HFFc6 (cell line): ENCODE results near the gene ZNF614. TPM values are rescaled to one million over a fixed set of nuclear protein-coding genes. Genes with fewer than 3 reads are reported as not detected.
"Not testable (repeated sequence)": the region's sequence is repeated elsewhere in the genome, so short reads cannot be mapped to it uniquely, and the experiment has no call there.

Experiments used
- DNase-seq: peaks from one replicate; pipeline ENCODE4 v3.0.0-alpha.2; 2018
- H3K27ac Mint-ChIP-seq: 2 replicates; pipeline ENCODE4 v1.8.0; 2020; ENCODE audit warnings: mild to moderate bottlenecking, mixed read lengths
- H3K27me3 Mint-ChIP-seq: 2 replicates; pipeline ENCODE4 v1.8.0; 2021; ENCODE audit warnings: mild to moderate bottlenecking, moderate library complexity, mixed read lengths; ENCODE audit not compliant: insufficient read depth
- H3K36me3 Mint-ChIP-seq: 2 replicates; pipeline ENCODE4 v1.8.0; 2021; ENCODE audit warnings: low read depth, mixed read lengths
- H3K4me1 Mint-ChIP-seq: 2 replicates; pipeline ENCODE4 v1.8.0; 2020; ENCODE audit warnings: low read depth, mixed read lengths
- H3K4me3 Mint-ChIP-seq: 2 replicates; pipeline ENCODE4 v1.8.0; 2020; ENCODE audit warnings: mild to moderate bottlenecking, moderate library complexity, mixed read lengths
- H3K9me3 Mint-ChIP-seq: 2 replicates; pipeline ENCODE4 v1.8.0; 2020; ENCODE audit warnings: mild to moderate bottlenecking, mixed read lengths
- total RNA-seq, 6 experiments: library from RNA; stranded (reverse); fragmentation: NEBNext Ultra II Directional; extraction: Animal tissue kit (Norgen Biotek cat#: 25700); gene quantifications; 2 replicates in 1 of 6; 3 replicates in 5 of 6; pipeline ENCODE4 v1.2.3, GENCODE V29; 2021
- TF ChIP-seq, protein P1 (sequence below): fragments of 200-600 bp; sonication (generic); IDR thresholded peaks from 2 replicates; pipeline ENCODE4 v1.5.0; 2021; ENCODE audit warnings: antibody characterized with exemption, mild to moderate bottlenecking

ZNF614 gene
- total RNA-seq, 6 experiments from 2014 or later: 4.1 to 7.2 (median 5.3) TPM

DNA sequence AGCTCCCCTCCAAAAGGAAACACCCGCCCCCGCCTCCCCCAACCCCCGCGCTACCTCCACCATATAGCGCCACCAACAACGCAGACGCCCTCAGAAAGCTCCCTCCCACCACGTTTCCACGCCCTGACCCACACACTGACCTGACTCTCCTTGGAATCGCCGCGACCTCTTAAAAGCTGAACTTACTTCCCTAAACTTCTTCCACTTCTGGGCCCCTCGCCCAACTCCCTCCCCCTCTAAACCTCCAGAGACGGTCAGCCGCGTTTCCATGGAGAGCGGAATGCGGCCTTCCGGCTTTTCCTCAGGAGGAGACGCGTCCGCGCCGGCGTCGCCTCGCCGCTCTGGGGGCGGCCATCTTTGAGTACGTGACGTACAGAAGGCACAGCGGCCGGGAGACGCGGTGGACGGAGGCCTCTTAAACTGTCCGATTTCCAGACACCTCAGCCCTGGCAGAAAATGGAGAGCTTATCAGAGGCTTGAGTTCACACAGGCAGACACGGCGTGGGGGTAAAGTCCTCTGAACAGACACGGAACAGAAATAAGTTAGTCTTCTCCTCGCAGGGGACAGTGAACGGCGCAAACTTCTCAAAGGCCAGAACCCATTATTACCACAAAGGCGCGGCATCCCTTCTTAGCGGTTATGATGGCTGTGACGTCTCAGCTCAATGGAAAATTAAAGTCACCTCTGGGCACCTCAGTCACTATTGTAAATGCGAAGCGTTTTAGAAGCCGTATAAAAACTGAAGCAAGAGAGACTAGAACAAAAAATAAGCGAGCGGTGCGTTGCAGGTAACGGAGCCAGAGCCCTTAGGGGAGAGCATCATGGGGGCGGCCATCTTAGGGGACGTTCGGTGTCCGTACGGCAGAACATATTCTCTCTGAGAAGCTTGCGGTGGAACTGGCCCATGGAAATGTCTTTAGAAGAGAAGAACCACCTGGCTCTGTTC, 20.6 kb upstream of the ZNF614 start, which contains the start of gene ZNF432:
ZNF432 (minus strand) TSS at position 284 of the 947 bp plus-strand sequence. CDS start 1,970 bp downstream, outside the sequence.
- TF ChIP-seq, protein P1, sequence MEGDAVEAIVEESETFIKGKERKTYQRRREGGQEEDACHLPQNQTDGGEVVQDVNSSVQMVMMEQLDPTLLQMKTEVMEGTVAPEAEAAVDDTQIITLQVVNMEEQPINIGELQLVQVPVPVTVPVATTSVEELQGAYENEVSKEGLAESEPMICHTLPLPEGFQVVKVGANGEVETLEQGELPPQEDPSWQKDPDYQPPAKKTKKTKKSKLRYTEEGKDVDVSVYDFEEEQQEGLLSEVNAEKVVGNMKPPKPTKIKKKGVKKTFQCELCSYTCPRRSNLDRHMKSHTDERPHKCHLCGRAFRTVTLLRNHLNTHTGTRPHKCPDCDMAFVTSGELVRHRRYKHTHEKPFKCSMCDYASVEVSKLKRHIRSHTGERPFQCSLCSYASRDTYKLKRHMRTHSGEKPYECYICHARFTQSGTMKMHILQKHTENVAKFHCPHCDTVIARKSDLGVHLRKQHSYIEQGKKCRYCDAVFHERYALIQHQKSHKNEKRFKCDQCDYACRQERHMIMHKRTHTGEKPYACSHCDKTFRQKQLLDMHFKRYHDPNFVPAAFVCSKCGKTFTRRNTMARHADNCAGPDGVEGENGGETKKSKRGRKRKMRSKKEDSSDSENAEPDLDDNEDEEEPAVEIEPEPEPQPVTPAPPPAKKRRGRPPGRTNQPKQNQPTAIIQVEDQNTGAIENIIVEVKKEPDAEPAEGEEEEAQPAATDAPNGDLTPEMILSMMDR: no peak; the same call in 1 of the 2 replicates
- Mint-ChIP-seq H3K36me3 (peaks cover 67% of the 10 kb centered on the region), H3K9me3 (peaks cover 47% of the 10 kb centered on the region)

DNA sequence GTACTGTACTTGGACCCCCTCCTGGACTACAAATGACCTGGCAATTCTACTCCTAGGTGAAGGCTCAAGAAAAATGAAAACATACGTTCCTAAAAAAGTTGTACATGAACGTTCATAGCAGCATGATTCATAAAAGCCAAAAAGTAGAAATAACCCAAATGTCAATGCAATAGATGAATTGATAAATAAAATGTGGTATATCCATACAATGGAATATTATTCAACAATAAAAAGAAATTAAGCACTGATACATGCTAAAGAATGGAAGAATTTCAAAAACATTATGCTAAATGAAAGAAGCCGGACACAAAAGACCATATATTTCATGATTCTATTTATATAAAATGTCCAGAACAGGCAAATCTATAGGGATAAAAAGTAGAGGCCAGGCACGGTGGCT, 11.0 kb upstream of the ZNF614 start:
- H3K36me3 Mint-ChIP-seq: peaks cover 94% of the 10 kb centered on the region
- TF ChIP-seq, protein P1: no peak
- no peaks in the 10 kb centered on the region for H3K4me1 Mint-ChIP-seq
- no peak overlapping the region for H3K4me3 Mint-ChIP-seq
- DNase-seq: no peak
- no peak overlapping the region for H3K27ac Mint-ChIP-seq
- H3K27me3 Mint-ChIP-seq: peaks cover 2% of the 10 kb centered on the region
- H3K9me3 Mint-ChIP-seq: peaks cover 67% of the 10 kb centered on the region

More for the DNA sequence above, 20.6 kb upstream of the ZNF614 start, which contains the start of gene ZNF432:
- Mint-ChIP-seq H3K4me1 (peaks cover 34% of the 10 kb centered on the region), H3K27me3 (no peaks in the 10 kb centered on the region), H3K27ac (peak within 1 kb of the TSS; percentile 99), H3K4me3 (peak within 1 kb of the TSS; percentile 96)
- DNase-seq: peak; percentile 80

DNA sequence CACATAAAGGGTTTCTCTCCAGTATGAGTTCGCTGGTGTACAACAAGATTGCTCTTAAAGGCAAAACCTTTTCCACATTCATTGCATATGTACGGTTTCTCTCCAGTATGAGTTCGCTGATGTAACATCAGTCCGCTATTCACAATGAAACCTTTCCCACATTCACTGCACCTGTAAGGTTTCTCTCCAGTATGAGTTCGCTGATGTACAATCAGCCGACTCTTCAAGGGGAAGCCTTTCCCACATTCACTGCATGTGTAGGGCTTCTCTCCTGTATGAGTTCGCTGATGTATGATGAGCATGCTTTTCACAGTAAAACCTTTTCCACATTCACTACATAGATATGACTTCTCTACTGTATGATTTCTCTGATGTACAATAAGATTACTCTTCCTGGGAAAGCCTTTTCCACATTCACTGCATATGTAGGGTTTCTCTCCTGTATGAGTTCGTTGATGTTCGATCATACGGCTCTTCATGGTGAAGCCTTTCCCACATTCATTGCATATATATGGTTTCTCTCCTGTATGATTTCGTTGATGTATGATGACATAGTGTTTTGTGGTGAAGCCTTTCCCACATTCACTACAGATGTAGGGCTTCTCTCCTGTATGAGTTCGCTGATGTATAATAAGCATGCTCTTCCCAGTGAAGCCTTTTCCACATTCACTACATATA, 6.0 kb upstream of the ZNF614 start:
- H3K9me3 Mint-ChIP-seq: peaks cover 88% of the 10 kb centered on the region
- TF ChIP-seq, protein P1: no peak
- H3K27ac Mint-ChIP-seq: no peak overlapping the region
- H3K4me1 Mint-ChIP-seq: no peaks in the 10 kb centered on the region
- H3K4me3 Mint-ChIP-seq: no peak overlapping the region
- no peak for DNase-seq
- H3K27me3 Mint-ChIP-seq: no peaks in the 10 kb centered on the region; the same call in 1 of the 2 replicates
- H3K36me3 Mint-ChIP-seq: peaks cover 95% of the 10 kb centered on the region

DNA sequence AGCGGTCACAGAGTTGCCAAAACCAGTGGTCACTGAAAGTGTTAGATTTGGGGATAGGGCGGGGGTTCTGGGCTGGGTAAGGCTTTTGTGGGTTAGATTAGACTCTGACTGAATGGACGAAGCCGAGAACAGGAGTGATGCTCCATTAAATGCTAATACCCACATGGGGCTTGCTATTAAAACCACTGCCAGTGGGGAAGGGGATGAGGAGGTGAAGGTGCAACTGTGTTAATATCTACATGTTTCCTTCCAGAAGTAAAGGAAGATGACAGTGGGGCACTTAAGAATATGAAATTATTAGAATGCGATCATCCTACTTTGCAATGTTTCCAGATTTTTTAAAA, 573 bp upstream of the ZNF614 start:
- Mint-ChIP-seq H3K36me3 (peaks cover 86% of the 10 kb centered on the region), H3K27me3 (peaks cover 4% of the 10 kb centered on the region; the same call in 1 of the 2 replicates), H3K4me1 (peaks cover 17% of the 10 kb centered on the region), H3K27ac (peak overlapping the region; percentile 95), H3K4me3 (peak overlapping the region; percentile 93), H3K9me3 (peaks cover 77% of the 10 kb centered on the region)
- TF ChIP-seq, protein P1: no peak
- no peak for DNase-seq

DNA sequence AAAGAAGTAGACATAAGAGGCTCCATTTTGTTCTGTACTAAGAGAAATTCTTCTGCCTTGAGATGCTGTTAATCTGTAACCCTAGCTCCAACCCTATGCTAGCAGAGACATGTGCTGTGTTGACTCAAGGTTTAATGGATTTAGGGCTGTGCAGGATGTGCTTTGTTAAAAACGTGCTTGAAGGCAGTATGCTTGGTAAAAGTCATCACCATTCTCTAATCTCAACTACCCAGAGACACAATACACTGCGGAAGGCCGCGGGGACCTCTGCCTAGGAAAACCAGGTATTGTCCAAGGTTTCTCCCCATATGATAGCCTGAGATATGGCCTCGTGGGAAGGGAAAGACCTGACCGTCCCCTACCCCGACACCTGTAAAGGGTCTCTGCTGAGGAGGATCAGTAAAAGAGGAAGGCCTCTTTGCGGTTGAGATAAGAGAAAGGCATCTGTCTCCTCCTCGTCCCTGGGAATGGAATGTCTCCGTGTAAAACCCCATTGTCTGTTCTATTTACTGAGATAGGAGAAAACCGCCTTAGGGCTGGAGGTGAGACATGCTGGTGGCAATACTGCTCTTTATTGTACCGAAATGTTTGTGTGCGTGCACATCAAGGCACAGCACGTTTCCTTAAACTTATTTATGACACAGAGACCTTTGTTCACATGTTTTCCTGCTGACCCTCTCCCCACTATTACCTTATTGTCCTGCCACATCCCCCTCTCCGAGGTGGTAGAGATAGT, 1.8 kb downstream of the ZNF614 start:
- Mint-ChIP-seq H3K4me3 (peak overlapping the region; percentile 93; the same call in 1 of the 2 replicates), H3K9me3 (peaks cover 66% of the 10 kb centered on the region), H3K4me1 (peaks cover 17% of the 10 kb centered on the region), H3K36me3 (peaks cover 82% of the 10 kb centered on the region)
- H3K27me3 Mint-ChIP-seq, H3K27ac Mint-ChIP-seq, DNase-seq: not testable (repeated sequence)

DNA sequence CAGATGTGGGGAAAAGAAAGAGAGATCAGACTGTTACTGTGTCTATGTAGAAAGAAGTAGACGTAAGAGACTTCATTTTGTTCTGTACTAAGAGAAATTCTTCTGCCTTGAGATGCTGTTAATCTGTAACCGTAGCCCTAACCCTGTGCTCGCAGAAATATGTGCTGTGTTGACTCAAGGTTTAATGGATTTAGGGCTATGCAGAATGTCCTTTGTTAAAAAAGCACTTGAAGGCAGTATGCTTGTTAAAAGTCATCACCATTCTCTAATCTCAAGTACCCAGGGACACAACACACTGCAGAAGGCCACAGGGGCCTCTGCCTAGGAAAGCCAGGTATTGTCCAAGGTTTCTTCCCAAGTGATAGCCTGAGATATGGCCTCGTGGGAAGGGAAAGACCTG, 3.7 kb downstream of the ZNF614 start:
- H3K9me3 Mint-ChIP-seq: peaks cover 74% of the 10 kb centered on the region
- H3K4me1 Mint-ChIP-seq: peaks cover 17% of the 10 kb centered on the region
- not testable (repeated sequence) for H3K4me3 Mint-ChIP-seq, H3K27me3 Mint-ChIP-seq, H3K27ac Mint-ChIP-seq, DNase-seq
- H3K36me3 Mint-ChIP-seq: peaks cover 84% of the 10 kb centered on the region
